ENCODE results near the gene SPDYA. TPM values are rescaled to one million over a fixed set of nuclear protein-coding genes. Genes with fewer than 3 reads are reported as not detected.

Gene SPDYA
- total and polyA plus RNA-seq, 2 of the 13 experiments (the other 11 are each of a cell fraction or from before 2014, with no cell fraction given), result 0.32 to 0.75 TPM

DNA sequence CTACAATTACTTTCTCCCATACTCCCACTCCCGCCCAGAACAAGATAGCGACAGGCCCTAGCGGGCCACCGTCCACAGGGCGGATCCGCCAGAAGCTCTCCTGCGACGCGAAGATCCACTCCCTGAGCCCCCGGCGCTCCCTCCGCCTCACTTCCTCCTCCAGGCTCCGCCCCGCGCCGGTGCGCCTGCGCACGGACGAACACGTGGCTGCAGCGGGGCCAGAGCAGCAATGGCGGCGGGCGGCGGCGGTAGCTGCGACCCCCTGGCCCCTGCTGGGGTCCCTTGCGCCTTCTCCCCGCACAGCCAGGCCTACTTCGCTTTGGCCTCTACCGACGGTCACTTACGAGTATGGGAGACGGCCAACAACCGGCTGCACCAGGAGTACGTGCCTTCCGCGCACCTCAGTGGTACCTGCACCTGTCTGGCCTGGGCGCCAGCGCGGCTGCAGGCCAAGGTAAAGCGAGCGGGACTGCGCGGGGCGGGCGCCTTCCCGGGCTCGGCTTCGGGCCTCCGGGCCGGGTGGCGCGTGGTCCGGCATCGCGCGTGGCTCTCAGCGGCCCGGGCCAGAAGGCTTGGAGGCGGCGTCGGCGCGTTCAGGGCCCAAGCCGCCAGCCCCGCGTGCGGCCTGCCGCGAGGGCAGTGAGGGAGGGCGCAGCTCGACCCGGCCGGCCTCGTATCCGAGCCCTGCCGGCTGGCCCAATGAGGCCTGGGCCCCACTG is 84.0 kb downstream of the SPDYA start, which contains the start of gene WDR43 (continued):
- TF ChIP-seq FOXA3 (CRISPR knock-in tag; IDR thresholded peaks at IDR 0.05) (peak; percentile 77), RXRB (CRISPR knock-in tag; IDR thresholded peaks at IDR 0.05; ENCODE audit: borderline replicate concordance) (peak; percentile 57), IKZF1 (IDR thresholded peaks at IDR 0.05) (no peak), GTF2F1 (IDR thresholded peaks at IDR 0.05; ENCODE audit: low read length) (no peak), TSC22D2 (CRISPR knock-in tag; IDR thresholded peaks at IDR 0.05; ENCODE audit: borderline replicate concordance) (0 out of 2 replicates have a peak, but pooled peaks have one; percentile 93), ZNF550 (CRISPR knock-in tag; IDR thresholded peaks at IDR 0.05; ENCODE audit: borderline replicate concordance) (peak; percentile 83; the same call in 1 of the 2 replicates), EZH2 (conservative IDR thresholded peaks at IDR 0.05; ENCODE audit: low read depth, low read length) (no peak), NR3C1 (CRISPR knock-in tag; IDR thresholded peaks at IDR 0.05) (peak; percentile 88; the same call in 1 of the 2 replicates), ZNF549 (CRISPR knock-in tag; IDR thresholded peaks at IDR 0.05) (0 out of 2 replicates have a peak, but pooled peaks have one; percentile 16), ZNF709 (CRISPR knock-in tag; IDR thresholded peaks at IDR 0.05) (peak; percentile 59; the same call in 1 of the 2 replicates), TBX3 (IDR thresholded peaks at IDR 0.05; ENCODE audit: borderline replicate concordance) (peak; percentile 51; the same call in 1 of the 2 replicates), ZNF547 (CRISPR knock-in tag; IDR thresholded peaks at IDR 0.05) (peak; percentile 94; the same call in 1 of the 2 replicates)
- TF ChIP-seq, protein P1, sequence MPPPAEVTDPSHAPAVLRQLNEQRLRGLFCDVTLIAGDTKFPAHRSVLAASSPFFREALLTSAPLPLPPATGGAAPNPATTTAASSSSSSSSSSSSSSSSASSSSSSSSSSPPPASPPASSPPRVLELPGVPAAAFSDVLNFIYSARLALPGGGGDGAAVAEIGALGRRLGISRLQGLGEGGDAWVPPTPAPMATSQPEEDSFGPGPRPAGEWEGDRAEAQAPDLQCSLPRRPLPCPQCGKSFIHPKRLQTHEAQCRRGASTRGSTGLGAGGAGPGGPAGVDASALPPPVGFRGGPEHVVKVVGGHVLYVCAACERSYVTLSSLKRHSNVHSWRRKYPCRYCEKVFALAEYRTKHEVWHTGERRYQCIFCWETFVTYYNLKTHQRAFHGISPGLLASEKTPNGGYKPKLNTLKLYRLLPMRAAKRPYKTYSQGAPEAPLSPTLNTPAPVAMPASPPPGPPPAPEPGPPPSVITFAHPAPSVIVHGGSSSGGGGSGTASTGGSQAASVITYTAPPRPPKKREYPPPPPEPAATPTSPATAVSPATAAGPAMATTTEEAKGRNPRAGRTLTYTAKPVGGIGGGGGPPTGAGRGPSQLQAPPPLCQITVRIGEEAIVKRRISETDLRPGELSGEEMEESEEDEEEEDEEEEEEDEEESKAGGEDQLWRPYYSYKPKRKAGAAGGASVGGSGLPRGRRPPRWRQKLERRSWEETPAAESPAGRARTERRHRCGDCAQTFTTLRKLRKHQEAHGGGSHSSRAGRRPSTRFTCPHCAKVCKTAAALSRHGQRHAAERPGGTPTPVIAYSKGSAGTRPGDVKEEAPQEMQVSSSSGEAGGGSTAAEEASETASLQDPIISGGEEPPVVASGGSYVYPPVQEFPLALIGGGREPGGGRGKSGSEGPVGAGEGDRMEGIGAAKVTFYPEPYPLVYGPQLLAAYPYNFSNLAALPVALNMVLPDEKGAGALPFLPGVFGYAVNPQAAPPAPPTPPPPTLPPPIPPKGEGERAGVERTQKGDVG (CRISPR knock-in tag; IDR thresholded peaks at IDR 0.05; ENCODE audit: borderline replicate concordance), result peak; percentile 36; the same call in 1 of the 2 replicates
- TF ChIP-seq, protein P2, sequence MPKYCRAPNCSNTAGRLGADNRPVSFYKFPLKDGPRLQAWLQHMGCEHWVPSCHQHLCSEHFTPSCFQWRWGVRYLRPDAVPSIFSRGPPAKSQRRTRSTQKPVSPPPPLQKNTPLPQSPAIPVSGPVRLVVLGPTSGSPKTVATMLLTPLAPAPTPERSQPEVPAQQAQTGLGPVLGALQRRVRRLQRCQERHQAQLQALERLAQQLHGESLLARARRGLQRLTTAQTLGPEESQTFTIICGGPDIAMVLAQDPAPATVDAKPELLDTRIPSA (CRISPR knock-in tag; IDR thresholded peaks at IDR 0.05; ENCODE audit: borderline replicate concordance), result no peak; the same call in 1 of the 2 replicates
- TF ChIP-seq, protein P3, sequence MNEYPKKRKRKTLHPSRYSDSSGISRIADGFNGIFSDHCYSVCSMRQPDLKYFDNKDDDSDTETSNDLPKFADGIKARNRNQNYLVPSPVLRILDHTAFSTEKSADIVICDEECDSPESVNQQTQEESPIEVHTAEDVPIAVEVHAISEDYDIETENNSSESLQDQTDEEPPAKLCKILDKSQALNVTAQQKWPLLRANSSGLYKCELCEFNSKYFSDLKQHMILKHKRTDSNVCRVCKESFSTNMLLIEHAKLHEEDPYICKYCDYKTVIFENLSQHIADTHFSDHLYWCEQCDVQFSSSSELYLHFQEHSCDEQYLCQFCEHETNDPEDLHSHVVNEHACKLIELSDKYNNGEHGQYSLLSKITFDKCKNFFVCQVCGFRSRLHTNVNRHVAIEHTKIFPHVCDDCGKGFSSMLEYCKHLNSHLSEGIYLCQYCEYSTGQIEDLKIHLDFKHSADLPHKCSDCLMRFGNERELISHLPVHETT (CRISPR knock-in tag; conservative IDR thresholded peaks at IDR 0.05), result peak; percentile 62; the same call in 1 of the 2 replicates
- TF ChIP-seq, protein P4, sequence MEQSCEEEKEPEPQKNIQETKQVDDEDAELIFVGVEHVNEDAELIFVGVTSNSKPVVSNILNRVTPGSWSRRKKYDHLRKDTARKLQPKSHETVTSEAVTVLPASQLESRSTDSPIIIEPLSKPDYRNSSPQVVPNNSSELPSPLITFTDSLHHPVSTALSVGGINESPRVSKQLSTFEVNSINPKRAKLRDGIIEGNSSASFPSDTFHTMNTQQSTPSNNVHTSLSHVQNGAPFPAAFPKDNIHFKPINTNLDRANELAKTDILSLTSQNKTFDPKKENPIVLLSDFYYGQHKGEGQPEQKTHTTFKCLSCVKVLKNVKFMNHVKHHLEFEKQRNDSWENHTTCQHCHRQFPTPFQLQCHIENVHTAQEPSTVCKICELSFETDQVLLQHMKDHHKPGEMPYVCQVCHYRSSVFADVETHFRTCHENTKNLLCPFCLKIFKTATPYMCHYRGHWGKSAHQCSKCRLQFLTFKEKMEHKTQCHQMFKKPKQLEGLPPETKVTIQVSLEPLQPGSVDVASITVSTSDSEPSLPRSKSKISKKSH (CRISPR knock-in tag; IDR thresholded peaks at IDR 0.05; ENCODE audit: borderline replicate concordance), result peak; percentile 65; the same call in 1 of the 2 replicates

Measured in HepG2 (cell line).